NCI-H2107 (cell line): Measurements from ENCODE around the gene LSM5.
"Not testable (repeated sequence)": the region's sequence is repeated elsewhere in the genome, so short reads cannot be mapped to it uniquely, and the experiment has no call there.

Source experiments
- DNase-seq: peaks from one replicate; lab custom pipeline; 2025; lab: John Stamatoyannopoulos, UW

Gene LSM5

GRCh38 chr7:32502728-32503127 is 12.5 kb upstream of the LSM5 start:
- no peak for DNase-seq

GRCh38 chr7:32501522-32501921 is 11.3 kb upstream of the LSM5 start:
- DNase-seq = no peak

GRCh38 chr7:32500922-32501341 is 10.8 kb upstream of the LSM5 start:
- DNase-seq = no peak

GRCh38 chr7:32500216-32500615 is 10.0 kb upstream of the LSM5 start:
- not testable (repeated sequence) for DNase-seq

- not testable (repeated sequence) for DNase-seq
Measured at GRCh38 chr7:32499755-32500154, 9.6 kb upstream of the LSM5 start.

GRCh38 chr7:32496052-32496813 is 6.1 kb upstream of the LSM5 start:
- no peak for DNase-seq

GRCh38 chr7:32495298-32496051 is 5.3 kb upstream of the LSM5 start, which contains the start of gene AVL9:
TSS of gene AVL9 (plus strand) at chr7:32495489. CDS start at chr7:32495710, 221 bp downstream.
- DNase-seq = peak; percentile 94

- DNase-seq = no peak
Measured at GRCh38 chr7:32494946-32495297, 4.7 kb upstream of the LSM5 start.

- no peak for DNase-seq
Measured at GRCh38 chr7:32489788-32490126, 423 bp downstream of the LSM5 start.

- no peak for DNase-seq
Measured at GRCh38 chr7:32481921-32482320, 8.3 kb downstream of the LSM5 start.

- no peak for DNase-seq
Measured at GRCh38 chr7:32481176-32481575, 9.0 kb downstream of the LSM5 start.

GRCh38 chr7:32479574-32480200 is 10.5 kb downstream of the LSM5 start:
- DNase-seq = peak; percentile 23

- DNase-seq = no peak
Measured at GRCh38 chr7:32477649-32477980, 12.6 kb downstream of the LSM5 start.

- peak; percentile 65 for DNase-seq
Measured at GRCh38 chr7:32476816-32477648, 13.1 kb downstream of the LSM5 start.

GRCh38 chr7:32474008-32474407 is 16.2 kb downstream of the LSM5 start:
- DNase-seq = no peak

- no peak for DNase-seq
Measured at GRCh38 chr7:32472015-32472414, 18.2 kb downstream of the LSM5 start.

- no peak for DNase-seq
Measured at GRCh38 chr7:32470871-32471270, 19.3 kb downstream of the LSM5 start.

- DNase-seq = not testable (repeated sequence)
Measured at GRCh38 chr7:32470004-32470403, 20.2 kb downstream of the LSM5 start.

GRCh38 chr7:32464641-32465416 is 25.4 kb downstream of the LSM5 start:
- DNase-seq = not testable (repeated sequence)

GRCh38 chr7:32462977-32463376 is 27.2 kb downstream of the LSM5 start:
- peak; percentile 69 for DNase-seq

GRCh38 chr7:32462451-32462850 is 27.7 kb downstream of the LSM5 start:
- DNase-seq = no peak
